T47D (cell line): ENCODE results near the gene ELAVL1.

Source experiments
- DNase-seq, 2 experiments: peaks; one replicate each; pipeline versions ENCODE4 v3.0.0 to v3.0.0-alpha.2; 2011 to 2012; ENCODE audit warnings: low read depth in 1 of 2, low spot score in 1 of 2
- JUND ChIP-seq: IDR thresholded peaks from 2 replicates; pipeline ENCODE4 v1.6.1; 2012; ENCODE audit warnings: low read depth
- in situ Hi-C: cut with HindIII; loops from 2 replicates; pipeline ENCODE4 v1.10.0; 2016; ENCODE audit warnings: low sequenced_read_pairs, low pct_unique_long_range_greater_than_20kb

ELAVL1 gene

GRCh38 chr19:7915250-7916102, 90.0 kb downstream of the ELAVL1 start:
- no peak for DNase-seq
- in situ Hi-C loops = no loop called here
- TF ChIP-seq JUND = no peak

GRCh38 chr19:7914598-7915045, 90.8 kb downstream of the ELAVL1 start, which contains the start of gene TGFBR3L:
TSS of gene TGFBR3L (plus strand) at chr19:7914830.
- in situ Hi-C loops = no loop called here
- DNase-seq = no peak
- TF ChIP-seq JUND = no peak

GRCh38 chr19:7914099-7914498, 91.3 kb downstream of the ELAVL1 start:
- no peak for DNase-seq
- TF ChIP-seq JUND = no peak
- in situ Hi-C loops = no loop called here

- DNase-seq = no peak
- TF ChIP-seq JUND = no peak
- in situ Hi-C loops = no loop called here
These were observed 91.8 kb downstream of the ELAVL1 start for GRCh38 chr19:7913652-7914051.

- in situ Hi-C loops = no loop called here
- DNase-seq = no peak
- no peak for TF ChIP-seq JUND
These were observed 92.5 kb downstream of the ELAVL1 start for GRCh38 chr19:7912697-7913564.

GRCh38 chr19:7912144-7912696, 93.2 kb downstream of the ELAVL1 start:
- TF ChIP-seq JUND = no peak
- in situ Hi-C loops = no loop called here
- DNase-seq = no peak

- no peak for TF ChIP-seq JUND
- in situ Hi-C loops = no loop called here
- DNase-seq = no peak
These were observed 93.8 kb downstream of the ELAVL1 start for GRCh38 chr19:7911508-7912143.

- in situ Hi-C loops = no loop called here
- no peak for DNase-seq
- TF ChIP-seq JUND = no peak
These were observed 94.9 kb downstream of the ELAVL1 start for GRCh38 chr19:7910321-7911161.

GRCh38 chr19:7909471-7910067, 95.9 kb downstream of the ELAVL1 start:
- no peak for TF ChIP-seq JUND
- no peak for DNase-seq
- in situ Hi-C loops = no loop called here

- no peak for TF ChIP-seq JUND
- DNase-seq = no peak
- in situ Hi-C loops = no loop called here
These were observed 96.5 kb downstream of the ELAVL1 start for GRCh38 chr19:7908742-7909461.
